BLaER1 (cell line): ENCODE results near the gene RBM39.
"Not testable (repeated sequence)": the region's sequence is repeated elsewhere in the genome, so short reads cannot be mapped to it uniquely, and the experiment has no call there.

ENCODE experiments used
- H3K27ac ChIP-seq: shearing (Covaris generic); formaldehyde crosslinking; 2 replicates; pipeline ENCODE4 v1.8.1; 2022
- H3K27me3 ChIP-seq: shearing (Covaris generic); formaldehyde crosslinking; 2 replicates; pipeline ENCODE4 v1.8.1; 2022
- H3K36me3 ChIP-seq: shearing (Covaris generic); formaldehyde crosslinking; 2 replicates; pipeline ENCODE4 v1.8.1; 2022
- H3K4me1 ChIP-seq: shearing (Covaris generic); formaldehyde crosslinking; 2 replicates; pipeline ENCODE4 v1.8.1; 2022
- H3K4me2 ChIP-seq: shearing (Covaris generic); formaldehyde crosslinking; 2 replicates; pipeline ENCODE4 v1.8.1; 2022
- H3K4me3 ChIP-seq: shearing (Covaris generic); formaldehyde crosslinking; 2 replicates; pipeline ENCODE4 v1.8.1; 2022
- H3K9ac ChIP-seq: shearing (Covaris generic); formaldehyde crosslinking; 2 replicates; pipeline ENCODE4 v1.8.1; 2022
- H3K9me3 ChIP-seq: shearing (Covaris generic); formaldehyde crosslinking; 2 replicates; pipeline ENCODE4 v1.8.1; 2022
- H4K20me1 ChIP-seq: shearing (Covaris generic); formaldehyde crosslinking; 2 replicates; pipeline ENCODE4 v1.8.1; 2022
- Cebpa-rat ChIP-seq: shearing (Covaris generic); IDR thresholded peaks from 2 replicates; pipeline ENCODE4 v1.8.1; 2022

RBM39 gene

DNA sequence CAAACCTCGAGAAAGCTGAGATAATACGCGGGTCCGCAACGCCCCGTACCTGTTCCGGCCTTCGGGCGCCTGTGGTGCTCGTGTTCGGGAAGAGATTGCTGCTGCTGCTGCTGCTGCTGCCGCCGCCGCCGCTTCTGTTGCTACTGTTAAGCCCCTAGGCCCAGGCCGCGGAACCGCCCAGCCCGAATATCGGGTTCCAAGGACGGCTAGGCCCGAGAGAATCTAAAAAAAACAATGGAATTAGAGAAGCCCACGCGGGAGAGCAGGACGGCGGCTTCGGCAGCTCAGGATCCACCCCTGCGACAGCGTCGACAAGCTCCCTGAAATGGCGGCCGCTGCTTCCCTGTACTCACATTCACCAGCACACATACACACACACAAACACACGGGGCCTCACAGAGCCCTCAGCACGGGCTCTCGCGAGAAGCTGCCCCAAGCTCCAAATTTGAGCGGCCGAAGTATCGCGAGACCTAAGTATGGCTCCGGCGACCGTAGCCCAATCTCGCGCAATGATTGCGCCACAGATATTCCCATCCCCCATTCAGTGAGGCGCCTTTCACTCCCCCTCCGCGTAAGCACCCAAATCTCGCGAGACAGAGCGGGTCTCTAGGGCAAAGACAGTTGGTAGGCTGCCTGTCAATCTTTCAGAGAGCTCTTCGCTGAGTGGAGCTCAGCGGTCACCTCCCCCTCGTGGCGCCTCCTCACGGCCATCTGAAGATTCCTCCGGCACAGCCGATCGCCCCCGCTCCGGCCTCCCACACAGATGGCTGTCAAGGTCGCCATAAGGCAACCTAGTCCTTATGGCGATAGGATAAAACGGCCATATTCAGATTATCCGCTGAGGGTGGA is at the start of gene RBM39:
Gene RBM39 (minus strand): TSS at position 369 of the 849 bp plus-strand sequence. CDS start 1,386 bp downstream, outside the sequence.
- Histone ChIP-seq H3K4me1 (peaks cover 49% of the 10 kb centered on the region), H3K4me2 (peak within 1 kb of the TSS; percentile 91), H3K27ac (peak within 1 kb of the TSS; percentile 100), H4K20me1 (peaks cover 43% of the 10 kb centered on the region), H3K4me3 (peak within 1 kb of the TSS; percentile 94), H3K9ac (peak within 1 kb of the TSS; percentile 100), H3K36me3 (peaks cover 36% of the 10 kb centered on the region), H3K27me3 (no peaks in the 10 kb centered on the region), H3K9me3 (no peaks in the 10 kb centered on the region)
- TF ChIP-seq Cebpa-rat: peak; percentile 99

DNA sequence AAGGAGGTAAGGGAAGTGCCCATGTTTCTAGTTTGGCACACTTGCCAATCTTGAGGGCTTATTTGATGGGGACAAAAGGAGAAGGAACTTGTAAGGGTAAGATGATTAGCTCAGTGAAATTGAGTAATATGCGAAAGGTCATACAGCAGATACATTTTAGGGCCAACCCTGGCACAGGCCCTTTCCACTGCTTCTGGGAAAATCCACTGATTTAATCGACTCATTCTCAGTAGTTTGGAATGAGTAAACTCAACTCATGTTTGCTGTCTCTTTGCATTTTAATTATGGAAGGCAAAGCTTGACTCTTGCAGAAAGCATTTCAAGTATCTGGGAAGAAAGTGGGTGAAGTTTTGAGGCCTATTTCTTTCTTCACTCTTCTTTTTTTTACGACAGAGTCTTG is 49.8 kb upstream of the RBM39 start:
- Histone ChIP-seq H3K4me2 (no peak overlapping the region), H3K9ac (no peak overlapping the region), H4K20me1 (peaks cover 90% of the 10 kb centered on the region), H3K36me3 (peaks cover 72% of the 10 kb centered on the region), H3K27ac (no peak overlapping the region), H3K4me3 (no peak overlapping the region), H3K4me1 (peaks cover 11% of the 10 kb centered on the region), H3K27me3 (no peaks in the 10 kb centered on the region), H3K9me3 (no peaks in the 10 kb centered on the region)
- TF ChIP-seq Cebpa-rat: no peak

DNA sequence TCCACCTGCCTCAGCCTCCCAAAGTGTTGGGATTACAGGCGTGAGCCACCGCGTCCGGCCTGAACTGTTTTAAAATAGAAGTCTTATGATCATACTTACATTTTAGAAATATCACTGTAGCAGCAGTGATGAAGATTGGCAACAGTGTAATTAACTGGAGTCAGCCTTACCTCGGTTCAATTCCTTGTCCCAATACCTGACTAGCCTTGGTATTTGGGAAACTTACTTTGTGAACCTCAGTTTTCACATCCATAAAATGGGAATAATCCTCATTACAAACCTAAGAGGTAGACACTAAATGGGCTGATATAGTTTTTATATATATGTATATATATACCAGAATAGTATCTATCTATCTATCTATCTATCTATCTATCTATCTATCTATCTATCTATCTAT is 49.0 kb upstream of the RBM39 start:
- Histone ChIP-seq H4K20me1 (peaks cover 90% of the 10 kb centered on the region), H3K27ac (no peak overlapping the region), H3K9ac (no peak overlapping the region)

DNA sequence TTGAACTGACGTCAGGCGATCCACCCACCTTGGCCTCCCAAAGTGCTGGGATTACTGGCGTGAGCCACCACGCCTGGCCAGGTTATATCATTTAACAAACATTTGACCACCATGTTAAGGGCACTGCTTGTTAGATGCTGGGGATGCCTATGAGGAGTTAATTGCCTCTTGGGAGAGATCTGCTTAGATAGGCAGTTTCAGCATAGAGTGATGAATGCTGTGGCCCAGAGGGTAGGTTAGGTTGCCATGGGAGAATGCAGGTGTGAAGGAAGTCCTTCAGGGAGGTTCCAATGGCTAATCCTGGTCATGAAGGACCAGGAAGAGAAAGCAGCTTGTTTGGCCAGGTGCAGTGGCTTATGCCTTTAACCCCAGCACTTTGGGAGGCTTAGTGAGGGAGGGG is 46.7 kb upstream of the RBM39 start:
- peaks cover 89% of the 10 kb centered on the region for H4K20me1 ChIP-seq
- no peak overlapping the region for H3K27ac ChIP-seq
- no peaks in the 10 kb centered on the region for H3K9me3 ChIP-seq
- peaks cover 75% of the 10 kb centered on the region for H3K36me3 ChIP-seq
- no peak overlapping the region for H3K9ac ChIP-seq
- no peak for TF ChIP-seq Cebpa-rat
- H3K4me2 ChIP-seq: no peak overlapping the region
- no peaks in the 10 kb centered on the region for H3K4me1 ChIP-seq
- no peaks in the 10 kb centered on the region for H3K27me3 ChIP-seq
- no peak overlapping the region for H3K4me3 ChIP-seq

More for the DNA sequence above, 49.0 kb upstream of the RBM39 start:
- Histone ChIP-seq H3K27me3 (no peaks in the 10 kb centered on the region), H3K4me2 (no peak overlapping the region), H3K4me3 (no peak overlapping the region), H3K4me1 (peaks cover 4% of the 10 kb centered on the region), H3K9me3 (no peaks in the 10 kb centered on the region), H3K36me3 (peaks cover 78% of the 10 kb centered on the region)
- no peak for TF ChIP-seq Cebpa-rat

DNA sequence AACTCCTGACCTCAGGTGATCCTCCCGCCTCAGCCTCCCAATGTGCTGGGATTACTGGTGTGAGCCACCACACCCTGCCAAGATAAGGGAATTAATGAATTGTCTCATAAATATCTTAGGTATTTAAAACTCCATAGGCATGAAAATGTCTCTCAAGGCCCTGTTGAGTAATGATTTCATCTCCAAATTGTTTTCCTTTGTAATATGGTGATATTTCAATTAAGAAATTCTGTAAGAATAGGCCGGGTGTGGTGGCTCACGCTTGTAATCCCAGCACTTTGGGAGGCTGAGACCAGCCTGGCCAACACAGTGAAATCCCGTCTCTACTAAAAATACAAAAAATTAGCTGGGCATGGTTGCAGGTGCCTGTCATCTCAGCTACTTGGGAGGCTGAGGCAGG is 43.5 kb upstream of the RBM39 start:
- H3K27ac ChIP-seq, H3K9ac ChIP-seq, H3K27me3 ChIP-seq, H3K4me1 ChIP-seq, H3K4me2 ChIP-seq, H3K4me3 ChIP-seq, H3K9me3 ChIP-seq: not testable (repeated sequence)
- Histone ChIP-seq H3K36me3 (peaks cover 79% of the 10 kb centered on the region), H4K20me1 (peaks cover 96% of the 10 kb centered on the region)

DNA sequence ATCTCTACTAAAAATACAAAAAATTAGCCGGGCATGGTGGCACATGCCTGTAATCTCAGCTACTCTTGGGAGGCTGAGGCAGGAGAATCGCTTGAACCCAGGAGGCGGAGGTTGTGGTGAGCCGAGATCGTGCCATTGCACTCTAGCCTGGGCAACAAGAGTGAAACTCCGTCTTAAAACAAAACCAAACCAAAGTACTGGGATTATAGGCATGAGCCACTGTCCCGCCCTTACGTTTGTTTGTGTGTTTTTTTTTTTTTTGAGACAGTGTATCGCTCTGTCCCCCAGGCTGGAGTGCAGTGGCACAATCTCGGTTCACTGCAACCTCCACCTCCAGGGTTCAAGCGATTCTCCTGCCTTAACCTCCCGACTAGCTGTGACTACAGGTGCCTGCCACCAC is 41.8 kb upstream of the RBM39 start:
- not testable (repeated sequence) for H3K4me1 ChIP-seq, H3K4me2 ChIP-seq, H3K9me3 ChIP-seq, H3K9ac ChIP-seq, H3K4me3 ChIP-seq, H3K27ac ChIP-seq, H3K27me3 ChIP-seq
- peaks cover 80% of the 10 kb centered on the region for H3K36me3 ChIP-seq
- H4K20me1 ChIP-seq: peaks cover 99% of the 10 kb centered on the region

DNA sequence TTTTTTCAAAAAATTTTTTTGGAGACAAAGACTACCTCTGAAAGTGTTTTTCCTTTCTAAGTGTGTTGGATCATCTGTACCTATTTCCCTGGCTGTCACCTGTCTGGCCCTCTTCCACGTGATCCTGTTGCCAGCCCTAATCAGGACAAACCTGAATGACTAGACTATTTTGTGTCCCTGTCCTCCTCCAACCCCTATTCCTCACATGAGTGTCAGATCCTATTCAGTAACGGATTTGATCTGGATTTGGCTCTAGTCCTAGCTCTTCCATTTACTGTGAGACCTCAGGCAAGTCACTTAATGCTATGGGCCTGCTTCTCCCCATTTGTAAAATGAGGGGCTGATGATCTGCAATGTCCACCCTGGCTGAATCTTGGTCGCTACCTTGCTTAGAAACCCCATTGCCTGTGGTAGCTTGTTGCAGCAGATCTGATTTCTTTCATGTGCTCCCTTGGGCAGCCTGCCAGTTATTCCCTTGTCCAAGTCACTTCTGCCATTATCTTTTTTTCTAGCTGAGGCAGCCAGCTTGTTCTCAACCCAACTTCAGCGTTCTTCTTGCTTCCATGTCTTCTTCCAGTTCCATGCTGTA is 34.5 kb upstream of the RBM39 start:
- H4K20me1 ChIP-seq: peaks cover 89% of the 10 kb centered on the region
- H3K36me3 ChIP-seq: peaks cover 61% of the 10 kb centered on the region
- no peaks in the 10 kb centered on the region for H3K9me3 ChIP-seq
- no peak overlapping the region for H3K9ac ChIP-seq
- no peak overlapping the region for H3K27ac ChIP-seq
- no peak overlapping the region for H3K4me2 ChIP-seq
- H3K4me1 ChIP-seq: peaks cover 31% of the 10 kb centered on the region
- no peak for TF ChIP-seq Cebpa-rat
- H3K4me3 ChIP-seq: no peak overlapping the region
- H3K27me3 ChIP-seq: no peaks in the 10 kb centered on the region

DNA sequence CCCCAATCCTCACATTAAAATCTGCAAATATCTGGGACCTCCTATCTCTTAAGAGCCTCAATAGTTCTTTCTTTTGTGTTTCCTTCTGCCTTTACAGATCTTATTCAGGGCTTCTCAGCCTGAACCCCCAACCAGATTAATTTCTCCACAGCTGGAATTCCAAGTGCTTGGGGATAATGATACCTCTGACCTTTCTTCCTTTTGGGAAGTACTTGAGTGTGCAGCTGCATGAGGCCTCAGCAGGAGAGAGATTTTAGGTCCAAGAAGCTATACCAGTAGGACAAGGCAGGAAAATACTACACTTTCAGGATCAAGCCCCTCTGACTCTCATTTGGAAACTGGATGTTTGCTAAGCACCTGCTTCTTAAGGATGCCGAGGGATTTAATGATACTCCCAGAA is 32.3 kb upstream of the RBM39 start:
- Histone ChIP-seq H3K9me3 (no peaks in the 10 kb centered on the region), H3K4me1 (peaks cover 47% of the 10 kb centered on the region), H3K9ac (no peak overlapping the region)

DNA sequence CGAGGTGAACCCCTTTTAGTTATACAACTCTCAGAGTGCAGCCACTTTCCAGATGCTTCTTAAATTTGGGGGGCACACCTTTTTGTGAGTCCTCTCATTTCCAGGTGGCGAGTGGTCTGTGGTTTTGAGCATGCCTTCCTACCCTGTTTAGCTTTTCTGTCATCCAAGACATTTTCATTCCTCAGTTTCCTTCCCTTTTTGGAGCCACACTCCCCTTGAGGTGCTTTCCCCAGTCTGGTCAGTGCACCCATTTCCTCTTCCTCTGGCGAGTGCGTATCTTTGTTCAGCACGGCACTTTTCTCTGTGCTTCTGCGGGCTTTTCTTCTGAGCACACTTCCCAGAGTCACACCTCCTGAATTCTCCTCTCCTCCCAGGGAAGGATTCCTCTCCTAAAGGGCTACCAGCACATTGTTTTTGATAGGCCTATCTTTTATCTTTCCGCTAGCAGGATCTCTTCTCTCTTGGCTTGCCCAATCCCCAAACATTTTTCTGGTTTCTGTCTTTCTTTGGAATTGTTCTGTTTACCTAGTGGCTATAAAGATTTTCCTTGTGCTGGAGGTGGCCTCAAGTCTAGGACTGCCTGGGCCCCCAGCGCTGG is 31.2 kb upstream of the RBM39 start:
- peak overlapping the region; percentile 92; the same call in 1 of the 2 replicates for H3K27ac ChIP-seq
- TF ChIP-seq Cebpa-rat: no peak

More for the DNA sequence above, 32.3 kb upstream of the RBM39 start:
- Histone ChIP-seq H3K36me3 (peaks cover 40% of the 10 kb centered on the region), H3K4me3 (no peak overlapping the region), H4K20me1 (peaks cover 66% of the 10 kb centered on the region), H3K27ac (no peak overlapping the region), H3K27me3 (no peaks in the 10 kb centered on the region), H3K4me2 (peak overlapping the region; percentile 97)
- no peak for TF ChIP-seq Cebpa-rat

DNA sequence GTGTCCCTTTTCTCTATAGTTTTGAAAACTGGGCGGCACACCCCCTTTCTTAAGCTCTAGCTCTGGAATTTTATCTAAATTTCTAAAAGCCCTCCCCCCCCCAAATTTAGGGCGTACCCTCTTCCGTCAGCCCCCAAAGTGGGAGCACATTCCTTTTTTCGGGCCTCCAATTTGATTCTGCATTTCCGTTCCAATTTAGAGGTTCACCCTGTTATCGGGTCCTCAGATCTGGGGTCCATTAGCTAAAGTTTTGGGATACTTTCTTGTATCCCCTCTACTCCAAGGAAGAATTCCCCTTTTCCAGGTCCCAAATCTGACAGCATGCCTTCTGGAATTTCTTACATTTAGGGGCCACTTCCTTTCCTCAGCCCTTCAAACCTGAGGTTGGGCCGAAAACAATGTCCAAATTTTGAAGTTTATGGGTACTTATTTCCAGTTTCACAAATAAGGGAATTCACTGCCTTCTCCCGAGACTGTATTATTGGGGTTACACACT is 30.6 kb upstream of the RBM39 start:
- Histone ChIP-seq H3K27me3 (no peaks in the 10 kb centered on the region), H3K27ac (peak overlapping the region; percentile 92), H3K9ac (peak overlapping the region; percentile 91), H3K4me2 (peak overlapping the region; percentile 97), H3K4me1 (peaks cover 65% of the 10 kb centered on the region), H3K36me3 (peaks cover 26% of the 10 kb centered on the region; the same call in 1 of the 2 replicates), H4K20me1 (peaks cover 49% of the 10 kb centered on the region), H3K9me3 (no peaks in the 10 kb centered on the region), H3K4me3 (peak overlapping the region; percentile 80)
- no peak for TF ChIP-seq Cebpa-rat

More for the DNA sequence above, 31.2 kb upstream of the RBM39 start:
- Histone ChIP-seq H3K27me3 (no peaks in the 10 kb centered on the region), H3K4me2 (peak overlapping the region; percentile 97), H3K9ac (peak overlapping the region; percentile 91), H3K36me3 (peaks cover 29% of the 10 kb centered on the region), H3K9me3 (no peaks in the 10 kb centered on the region), H3K4me3 (peak overlapping the region; percentile 80), H4K20me1 (peaks cover 55% of the 10 kb centered on the region), H3K4me1 (peaks cover 59% of the 10 kb centered on the region)
